Measurements from ENCODE around the gene SLAIN1.
A peak's percentile ranks its signal among the peaks of the same experiment; 100 is the strongest.

The SLAIN1 gene

DNA sequence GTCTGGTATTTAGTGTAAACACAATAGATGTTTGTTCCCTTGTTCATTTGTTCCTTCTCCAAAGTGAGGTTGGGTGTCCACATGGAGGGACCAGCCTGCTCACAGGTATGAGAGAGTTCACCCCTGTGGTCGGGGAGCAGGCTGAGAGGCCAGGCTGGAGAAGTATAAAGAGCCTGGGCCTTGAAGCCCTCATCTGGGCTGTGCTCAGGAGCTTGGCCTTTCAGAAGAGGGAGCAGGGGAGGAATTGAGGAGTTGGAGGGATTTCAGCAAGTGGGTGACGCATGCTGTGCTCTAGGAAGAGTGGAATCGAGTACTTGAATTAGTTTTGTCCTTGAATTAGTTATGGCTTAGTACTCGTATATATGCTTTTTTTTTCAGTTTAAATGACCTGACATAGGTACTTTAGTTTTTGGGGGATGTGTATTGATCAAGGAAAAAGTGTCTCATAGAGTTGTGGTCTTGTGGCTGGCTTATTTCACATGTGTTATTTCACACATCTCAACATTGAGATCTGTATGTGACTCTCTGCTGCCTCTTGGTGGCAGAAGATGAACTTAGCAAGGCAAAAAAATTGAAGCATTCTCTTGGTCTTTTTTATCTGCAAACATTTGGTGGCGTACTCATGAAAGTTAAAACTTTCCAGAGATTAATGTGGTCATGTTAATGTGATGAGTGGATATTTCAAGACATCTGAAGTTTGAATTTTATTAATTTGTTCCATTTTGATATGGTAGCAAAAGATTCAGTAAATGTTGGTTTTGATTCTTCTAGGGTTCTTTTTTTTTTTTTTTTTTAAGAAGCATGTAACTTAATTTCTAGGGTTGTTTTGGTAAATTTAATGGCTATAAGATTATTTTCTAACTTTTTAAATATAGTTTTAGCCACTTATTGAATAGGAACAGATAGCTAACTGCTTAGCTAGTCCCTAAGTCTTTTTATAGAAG, 54.3 kb downstream of the SLAIN1 start:
- peak; percentile 91 for ATAC-seq
- DNase-seq, result peak; percentile 45

DNA sequence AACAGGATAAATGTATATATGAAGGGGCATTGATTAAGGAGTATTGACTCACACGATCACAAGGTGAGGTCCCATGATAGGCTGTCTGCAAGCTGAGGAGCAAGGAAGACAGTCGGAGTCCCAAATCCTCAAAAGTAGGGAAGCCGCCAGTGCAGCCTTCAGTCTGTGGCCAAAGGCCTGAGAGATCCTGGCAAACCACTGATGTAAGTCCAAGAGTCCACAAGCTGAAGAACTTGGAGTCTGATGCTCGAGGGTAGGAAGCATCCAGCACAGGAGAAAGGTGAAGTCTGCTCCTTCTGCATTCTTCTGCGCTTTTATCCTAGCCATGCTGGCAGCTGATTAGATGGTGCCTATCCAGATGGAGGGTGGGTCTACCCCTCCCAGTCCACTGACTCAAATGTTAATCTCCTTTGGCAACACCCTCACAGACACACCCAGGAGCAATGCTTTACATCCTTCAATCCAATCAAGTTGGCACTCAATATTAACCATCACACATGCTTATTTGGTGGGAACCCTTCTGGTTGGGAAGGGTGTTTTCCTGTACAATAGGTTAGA, 55.1 kb downstream of the SLAIN1 start:
- no peak for DNase-seq
- no peak for ATAC-seq

DNA sequence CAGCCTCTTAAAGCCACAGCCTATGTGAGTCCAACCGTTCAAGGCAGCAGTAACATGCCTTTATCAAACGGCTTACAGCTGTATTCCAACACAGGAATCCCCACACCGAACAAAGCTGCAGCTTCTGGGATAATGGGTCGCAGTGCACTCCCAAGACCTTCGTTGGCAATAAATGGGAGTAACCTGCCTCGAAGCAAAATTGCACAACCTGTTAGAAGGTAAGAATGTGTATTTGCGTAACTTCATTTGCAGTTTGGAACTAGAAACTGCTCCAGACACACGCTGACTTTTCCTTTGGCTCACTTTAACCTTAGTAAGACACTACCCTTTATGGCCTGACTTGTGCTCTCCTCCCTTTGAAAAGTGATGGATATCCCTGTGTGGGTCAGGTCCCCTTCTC, 63.4 kb downstream of the SLAIN1 start:
- DNase-seq (no peak), ATAC-seq (no peak)

DNA sequence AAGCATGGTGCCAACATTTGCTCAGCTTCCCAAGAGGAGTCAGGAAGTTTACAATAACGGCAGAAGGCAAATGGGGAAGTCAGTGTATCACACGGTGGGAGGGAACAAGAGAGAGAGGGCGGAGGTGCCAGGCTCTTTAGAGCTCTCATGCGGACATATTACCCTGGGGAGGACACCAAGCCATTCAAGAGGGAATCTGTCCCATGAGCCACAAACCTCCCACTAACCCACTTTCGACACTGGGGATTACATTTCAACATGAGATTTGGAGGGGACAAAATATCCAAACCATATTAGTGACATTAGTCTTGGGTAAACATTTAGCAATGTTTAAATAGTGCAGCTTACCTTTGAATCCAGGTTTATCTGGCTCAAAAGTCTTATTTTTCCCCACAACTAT, 69.9 kb downstream of the SLAIN1 start:
- ATAC-seq (no peak), DNase-seq (no peak)

DNA sequence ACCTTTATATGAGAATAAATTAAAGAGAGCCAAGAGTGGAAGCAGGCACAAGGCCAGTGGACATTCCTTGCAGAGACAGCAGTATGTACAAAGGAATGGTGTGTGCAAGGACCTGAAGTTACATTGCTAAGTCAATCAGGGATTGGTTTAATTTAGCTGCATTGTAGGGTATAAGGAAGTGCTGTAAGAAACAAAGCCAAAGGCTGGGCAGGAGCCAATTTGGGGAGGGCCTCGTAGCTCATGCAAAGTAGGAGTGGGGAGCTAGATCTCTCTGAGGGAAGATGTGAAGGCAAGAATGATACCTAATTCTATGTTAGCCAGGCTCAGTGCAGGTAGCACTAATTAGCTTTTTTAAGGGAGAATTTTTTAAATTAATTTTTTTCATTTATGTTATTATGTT, 76.7 kb downstream of the SLAIN1 start:
- ATAC-seq, result no peak
- no peak for DNase-seq

DNA sequence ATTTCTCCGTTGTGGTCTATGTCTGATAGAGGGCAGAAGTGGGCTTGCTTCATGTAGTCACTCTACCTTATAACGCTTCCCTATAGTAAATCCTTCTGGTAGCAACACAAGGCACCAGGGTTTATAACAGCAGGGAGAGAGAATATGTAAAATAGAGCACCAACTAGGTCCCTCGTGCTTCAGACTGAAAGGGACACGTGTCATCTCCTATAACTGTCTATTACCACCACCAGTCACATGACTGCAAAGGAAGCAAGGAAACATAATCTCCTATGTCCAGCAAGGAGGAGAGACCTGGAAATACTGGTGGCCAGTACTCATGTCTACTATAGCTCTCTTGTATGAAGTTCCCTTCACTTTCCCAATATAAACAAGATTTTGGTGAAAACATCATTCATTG, 79.2 kb downstream of the SLAIN1 start:
- DNase-seq (no peak), ATAC-seq (no peak)

DNA sequence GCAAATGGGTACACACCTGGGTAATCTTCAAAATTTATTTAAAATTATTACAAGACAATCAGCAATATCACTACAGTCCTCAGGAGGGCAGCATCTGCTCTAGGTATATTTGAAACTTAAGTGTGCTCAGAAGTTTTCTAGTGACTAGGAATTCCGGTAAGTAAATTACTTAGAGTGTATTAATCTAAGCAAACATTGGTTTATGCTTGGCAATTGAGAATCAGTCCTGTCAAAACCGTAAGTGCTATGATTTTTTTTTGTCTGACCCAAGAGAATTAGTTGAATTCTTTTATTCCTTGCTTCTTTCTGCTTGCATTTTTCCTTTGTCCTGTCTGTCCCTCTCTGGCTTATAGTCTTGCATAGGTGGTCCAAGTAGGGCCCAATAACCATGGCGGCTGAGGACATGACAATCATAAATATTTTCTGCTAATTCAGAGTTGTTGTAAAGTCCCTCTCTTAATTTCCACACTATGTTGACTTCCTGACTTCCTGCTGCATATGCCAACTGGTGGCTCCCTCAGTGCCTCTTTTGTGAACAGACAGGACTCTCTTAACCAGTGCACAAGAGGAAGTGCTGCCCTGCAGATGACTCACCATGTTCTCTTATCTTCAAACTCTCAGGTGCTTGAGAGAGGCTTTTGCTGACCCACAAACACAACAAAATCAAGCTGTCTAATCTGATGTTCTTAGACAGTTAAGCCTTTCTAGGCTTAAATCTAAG, 82.2 kb downstream of the SLAIN1 start:
- DNase-seq, result peak; percentile 15

DNA sequence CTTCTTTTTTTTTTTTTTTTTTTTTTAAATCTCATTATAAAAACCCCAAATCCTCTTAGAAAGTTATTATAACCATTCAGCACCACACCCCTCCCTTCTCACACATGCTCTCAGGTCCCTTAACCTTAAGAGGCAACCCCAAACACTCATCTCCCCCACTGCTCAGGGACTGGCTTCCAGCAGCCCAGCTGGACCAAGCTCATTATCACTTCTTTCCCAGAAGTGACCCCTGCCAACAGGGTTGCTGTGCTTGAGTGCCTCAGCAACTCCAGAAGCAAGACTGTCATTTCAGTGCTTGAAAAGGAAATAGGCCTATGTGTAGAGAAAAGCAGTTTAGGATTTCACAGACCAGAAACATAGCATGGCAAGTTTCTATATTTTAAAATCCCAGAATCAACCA, 84.3 kb downstream of the SLAIN1 start:
- ATAC-seq (no peak), DNase-seq (no peak)

More for the DNA sequence above, 82.2 kb downstream of the SLAIN1 start:
- ATAC-seq, result peak; percentile 68

DNA sequence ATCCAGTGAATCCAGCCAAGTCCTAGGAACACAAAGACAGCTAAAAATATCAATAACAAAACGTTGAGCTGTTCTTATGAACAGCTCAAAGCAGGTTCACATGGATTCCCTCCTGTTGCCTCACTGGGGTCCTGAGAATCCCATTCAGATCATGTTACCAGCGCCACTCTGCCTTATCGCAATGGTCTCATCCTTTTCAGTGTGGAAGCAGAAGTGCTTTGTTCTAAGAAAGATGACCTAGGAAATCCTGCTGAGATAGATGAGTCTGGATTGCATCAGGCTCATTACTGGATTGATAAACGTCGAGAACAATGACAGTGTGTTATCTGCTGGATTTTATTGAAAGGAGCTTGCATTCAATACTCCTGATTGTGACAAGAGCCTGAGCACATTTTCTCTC, 87.0 kb downstream of the SLAIN1 start:
- DNase-seq (no peak), ATAC-seq (no peak)

DNA sequence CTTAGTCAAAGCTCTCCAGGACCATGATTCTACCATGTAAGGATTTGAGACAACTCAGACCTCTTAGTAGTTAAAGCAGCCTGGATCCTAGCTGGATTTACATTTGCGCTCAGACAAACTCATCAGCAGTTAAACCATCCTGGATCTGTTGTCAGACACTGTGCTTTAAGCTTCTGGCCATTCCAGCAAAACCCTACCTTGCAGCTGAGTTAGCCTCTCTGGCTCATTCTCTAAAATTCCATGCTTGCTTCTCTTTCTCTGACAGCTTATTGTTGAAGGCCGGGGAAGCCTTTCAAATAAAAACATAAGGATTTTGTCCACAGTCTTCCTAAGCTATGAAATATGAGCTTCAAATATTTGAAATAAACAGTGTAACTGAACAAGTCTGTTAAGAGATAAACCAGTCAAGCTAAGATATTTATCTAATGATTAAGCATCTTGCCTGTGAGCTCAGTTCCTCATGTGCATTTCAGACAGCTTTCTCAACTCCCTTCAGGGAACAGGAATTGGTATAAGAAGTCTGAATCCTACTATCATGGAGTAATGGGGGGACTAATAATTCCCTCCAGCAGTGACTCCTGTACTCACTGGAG, 89.3 kb downstream of the SLAIN1 start:
- DNase-seq (no peak), ATAC-seq (no peak)

DNA sequence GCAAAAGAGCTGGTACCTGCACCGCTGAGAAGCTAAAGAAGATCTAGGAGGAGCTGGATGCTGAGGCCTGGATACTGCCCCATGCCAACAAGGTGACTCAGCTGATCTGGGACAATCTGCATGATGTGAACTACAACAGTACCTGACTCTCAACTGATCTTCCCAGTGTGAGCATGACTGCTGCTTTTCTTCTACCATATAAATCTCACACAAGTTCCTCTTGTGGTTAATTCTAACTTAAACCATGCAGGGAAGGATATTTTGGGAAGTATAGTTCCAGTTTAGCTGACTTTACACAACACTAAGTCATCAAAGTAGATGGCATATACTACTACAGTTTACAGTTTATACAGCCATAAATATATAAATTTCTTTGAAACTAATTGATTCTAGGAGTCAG, 91.9 kb downstream of the SLAIN1 start:
- DNase-seq (no peak), ATAC-seq (no peak)

DNA sequence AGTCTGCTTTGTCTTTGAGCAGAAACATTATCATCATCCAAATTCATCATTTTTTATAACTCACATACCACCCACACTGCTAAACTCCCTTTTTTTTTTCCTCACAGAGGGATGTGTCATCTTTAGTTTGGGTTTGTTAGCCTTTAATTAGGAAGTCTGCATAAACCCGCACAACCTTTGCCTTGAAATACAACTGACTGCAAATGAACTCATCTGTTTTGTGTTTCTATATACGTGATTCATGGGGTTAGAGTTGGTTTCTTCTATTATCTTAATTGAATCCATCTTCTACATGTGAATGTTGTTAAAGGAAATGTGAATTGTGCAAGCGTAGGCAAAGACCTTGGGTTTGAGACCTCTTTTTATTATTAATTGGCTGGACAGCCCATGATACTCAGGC, 102.7 kb downstream of the SLAIN1 start:
- DNase-seq (no peak), ATAC-seq (no peak)

DNA sequence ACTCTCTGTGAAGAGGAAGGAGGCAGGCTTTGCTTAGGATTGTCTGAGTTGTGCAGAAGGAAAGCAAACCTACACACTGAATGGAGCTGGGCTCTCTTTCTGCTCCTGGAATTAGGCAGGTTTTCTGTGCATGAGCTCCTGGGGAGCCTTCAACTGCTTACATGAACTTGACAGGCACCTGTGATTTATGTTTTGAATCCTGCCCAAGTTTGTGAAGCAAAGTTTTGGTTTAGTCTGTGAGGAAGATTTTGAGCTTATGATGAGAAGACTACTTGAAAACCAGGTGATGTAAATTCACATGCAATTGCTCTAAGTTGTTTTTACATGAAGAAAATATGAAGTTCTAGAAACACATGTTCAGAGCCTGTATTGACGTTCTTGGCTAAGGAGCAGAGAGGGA, 109.0 kb downstream of the SLAIN1 start:
- DNase-seq (no peak), ATAC-seq (no peak)

DNA sequence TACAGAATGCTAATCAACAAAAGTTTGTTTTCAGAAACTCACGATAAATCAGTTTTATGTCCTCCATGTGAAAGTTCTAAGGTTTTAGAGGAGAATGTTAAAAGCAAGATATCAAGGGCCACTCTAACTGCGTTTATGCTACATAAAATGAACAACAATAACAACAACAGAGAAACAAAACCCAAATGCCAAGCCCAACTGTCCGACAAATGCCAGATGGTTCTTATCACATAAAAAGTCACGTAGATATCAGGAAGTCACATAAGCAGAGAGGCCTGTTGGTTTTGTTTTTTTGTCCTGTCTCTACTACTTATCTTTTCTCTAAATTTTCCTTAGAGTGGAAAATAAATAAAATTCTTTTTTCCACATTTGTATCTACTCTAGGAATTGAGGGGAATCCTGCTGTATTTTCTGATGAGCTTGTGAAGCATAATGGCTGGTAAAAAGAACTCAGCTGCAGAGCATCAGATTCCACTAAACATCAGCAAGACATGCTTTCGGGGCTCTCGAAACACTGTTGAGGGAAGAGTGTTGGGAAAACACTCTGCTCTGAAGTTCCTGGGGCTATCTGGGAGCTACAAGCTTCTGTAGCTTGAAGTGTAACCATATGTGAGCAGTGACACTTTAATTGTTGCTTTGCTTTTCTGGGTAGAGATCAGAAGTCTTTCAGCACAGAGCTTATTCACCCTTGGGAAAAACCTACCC, 110.1 kb downstream of the SLAIN1 start:
- no peak for ATAC-seq
- DNase-seq, result no peak

DNA sequence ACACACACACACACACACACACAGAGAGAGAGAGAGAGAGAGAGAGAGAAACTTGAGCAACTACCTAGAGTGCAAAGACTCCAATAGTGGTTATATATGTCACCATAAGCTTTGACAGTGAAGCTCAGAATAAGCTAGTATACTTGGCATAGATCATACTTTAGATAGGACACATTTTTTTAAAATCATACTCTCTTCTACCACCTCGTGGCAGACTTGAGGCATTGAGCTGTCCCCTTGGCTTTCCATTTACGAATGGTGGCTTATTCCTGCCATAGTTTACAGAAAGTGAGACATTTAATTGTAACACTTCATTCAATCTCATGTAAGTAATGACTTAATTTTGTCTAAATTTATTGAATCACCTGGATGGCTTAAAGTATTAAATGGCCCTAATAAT, 112.9 kb downstream of the SLAIN1 start:
- no peak for ATAC-seq
- DNase-seq, result no peak

DNA sequence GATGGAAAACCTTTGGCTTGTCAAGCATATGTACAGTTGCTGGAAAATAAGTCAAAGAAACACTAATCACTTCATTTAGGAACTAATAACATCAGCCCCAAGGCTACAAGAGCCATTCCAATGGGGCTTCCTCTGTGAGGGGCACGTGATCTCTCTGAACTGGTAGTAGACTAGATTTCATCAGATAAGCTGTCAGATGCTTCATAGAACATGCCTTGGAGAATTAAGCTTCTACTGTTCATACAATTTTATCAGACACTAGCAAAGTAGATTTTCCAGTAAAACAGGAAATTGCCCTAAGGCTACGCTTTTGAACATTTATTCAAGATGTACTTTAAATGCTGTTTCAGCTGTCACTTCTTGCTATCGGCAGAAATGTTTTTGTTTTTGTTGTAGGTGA, 113.4 kb downstream of the SLAIN1 start:
- DNase-seq, result no peak

DNA sequence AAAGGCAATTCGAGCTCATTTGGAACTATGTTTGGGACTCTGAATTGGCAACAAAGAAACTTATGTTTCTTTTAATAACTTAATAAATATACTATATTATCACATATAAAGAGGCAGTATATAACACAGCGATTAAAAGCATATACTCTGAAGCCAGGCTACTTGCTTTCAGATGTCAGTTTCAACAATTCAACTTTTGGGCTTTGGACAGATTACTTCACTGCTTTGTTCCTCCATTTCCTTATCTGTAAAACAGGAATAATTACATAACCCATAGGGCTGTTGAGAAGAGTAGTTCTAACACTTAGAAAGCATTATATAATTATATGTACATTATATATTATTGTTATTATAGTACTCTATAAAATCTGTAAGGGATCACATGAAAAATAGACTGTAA, 113.9 kb downstream of the SLAIN1 start:
- DNase-seq (no peak), ATAC-seq (no peak)

More for the DNA sequence above, 113.4 kb downstream of the SLAIN1 start:
- ATAC-seq, result no peak

DNA sequence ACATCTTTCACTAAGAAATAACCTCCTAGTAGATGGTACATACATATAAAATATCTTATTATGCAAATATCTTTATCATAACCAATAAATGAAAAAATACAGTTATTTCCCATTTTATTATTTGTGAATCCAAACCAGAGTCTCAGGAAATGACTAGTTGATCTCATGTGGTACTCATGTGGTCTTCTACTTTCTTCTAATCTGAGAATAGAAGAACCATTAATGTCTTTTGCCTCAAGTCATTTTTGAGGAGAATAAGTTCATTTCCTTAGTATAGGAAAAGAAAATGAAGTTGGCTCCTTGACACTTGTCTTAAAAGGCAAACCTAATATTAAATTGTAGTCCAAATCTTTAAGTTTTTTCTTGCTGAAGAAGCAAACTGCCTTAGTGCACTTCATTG, 114.5 kb downstream of the SLAIN1 start:
- ATAC-seq (no peak), DNase-seq (no peak)
